Mesodermal cell (in vitro differentiated cells): ENCODE measurements around the gene NADK2.

ENCODE experiments used
- H3K27ac ChIP-seq: 2 replicates; pipeline ENCODE4 v1.7.0; 2013; ENCODE audit warnings: mild to moderate bottlenecking, low read depth, low read length, moderate library complexity; ENCODE audit not compliant: severe bottlenecking
- H3K36me3 ChIP-seq: 2 replicates; pipeline ENCODE4 v1.7.1; 2013; ENCODE audit warnings: mild to moderate bottlenecking, low read length, moderate library complexity; ENCODE audit not compliant: control insufficient read depth, insufficient read depth
- H3K4me1 ChIP-seq: one replicate; pipeline ENCODE4 v1.7.1; 2013; ENCODE audit warnings: mild to moderate bottlenecking, low read length; ENCODE audit not compliant: insufficient read depth, control insufficient read depth, poor library complexity, severe bottlenecking
- H3K4me3 ChIP-seq: 2 replicates; pipeline ENCODE4 v1.7.0; 2013; ENCODE audit warnings: low read length, control low read depth, mild to moderate bottlenecking; ENCODE audit not compliant: insufficient read depth, poor library complexity, severe bottlenecking; ENCODE audit errors: extremely low read depth
- H3K9me3 ChIP-seq: 2 replicates; pipeline ENCODE4 v1.7.1; 2013; ENCODE audit warnings: mild to moderate bottlenecking, low read length, moderate library complexity; ENCODE audit not compliant: control insufficient read depth
- WGBS, 2 experiments: methylation state at CpG; one replicate each; pipeline ENCODE4 v1.1.5; 2013; ENCODE audit warnings: missing lambda C conversion rate in 2 of 2; ENCODE audit not compliant: insufficient coverage in 2 of 2; 5-methylcytosine and 5-hydroxymethylcytosine counted together

The NADK2 gene

GRCh38 chr5:36179950-36180349 is 61.8 kb downstream of the NADK2 start:
- Histone ChIP-seq H3K4me3 (no peak overlapping the region), H3K9me3 (no peaks in the 10 kb centered on the region), H3K4me1 (no peaks in the 10 kb centered on the region), H3K36me3 (peaks cover 62% of the 10 kb centered on the region), H3K27ac (no peak overlapping the region)
- WGBS, 2 experiments = 88 to 93% methylated on average over 1 of the region's 4 CpGs

GRCh38 chr5:36178524-36178890 is 63.2 kb downstream of the NADK2 start:
- peaks cover 68% of the 10 kb centered on the region for H3K36me3 ChIP-seq
- no peak overlapping the region for H3K27ac ChIP-seq
- no peaks in the 10 kb centered on the region for H3K4me1 ChIP-seq
- H3K4me3 ChIP-seq = no peak overlapping the region
- 86 to 100% methylated on average over 1 to 2 of the region's 3 CpGs for WGBS, 2 experiments
- no peaks in the 10 kb centered on the region for H3K9me3 ChIP-seq

DNA sequence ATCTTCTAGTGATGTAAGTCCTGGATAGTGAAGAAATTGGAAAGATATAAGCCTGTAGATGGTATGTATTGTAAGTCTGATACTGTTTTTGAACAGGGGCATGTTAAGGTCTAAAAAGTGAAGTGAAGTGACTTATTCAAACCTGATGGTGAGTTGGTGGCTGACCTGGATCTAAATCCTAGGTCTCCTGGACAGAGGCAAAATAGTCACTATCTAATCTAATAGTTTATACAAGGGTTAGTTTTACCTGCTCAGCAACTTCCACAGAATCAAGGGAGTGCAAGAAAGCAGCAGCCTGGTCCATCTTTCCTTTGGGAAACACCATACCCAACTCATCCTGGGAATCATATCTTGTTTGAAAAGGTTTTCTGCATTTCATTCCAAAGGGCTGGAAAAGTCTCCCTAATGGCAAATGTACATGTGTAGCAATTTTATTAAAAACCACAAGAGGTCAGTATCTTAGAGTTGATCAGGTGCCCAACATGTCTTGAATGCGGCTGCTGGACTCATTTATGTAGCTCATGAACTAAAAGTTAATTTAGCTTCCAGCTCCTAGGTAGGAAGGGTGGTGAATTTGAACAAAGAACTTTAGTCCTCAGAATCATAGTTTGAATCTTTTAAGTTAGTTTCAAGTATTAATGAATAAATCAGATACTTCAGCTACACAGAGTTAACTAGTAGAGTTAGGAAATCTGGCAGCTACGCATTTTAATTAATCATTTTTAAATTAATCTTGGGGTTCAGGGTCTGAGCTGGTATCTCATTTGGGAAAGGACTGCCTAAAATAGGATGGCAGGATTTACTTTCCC is 63.8 kb downstream of the NADK2 start:
- H3K27ac ChIP-seq = no peak overlapping the region
- no peaks in the 10 kb centered on the region for H3K9me3 ChIP-seq
- WGBS, 2 experiments = 100% methylated on average over 1 of the region's 2 CpGs; no CpG with 5 or more reads in 1 of the 2 experiments
- H3K36me3 ChIP-seq = peaks cover 70% of the 10 kb centered on the region
- H3K4me3 ChIP-seq = no peak overlapping the region
- no peaks in the 10 kb centered on the region for H3K4me1 ChIP-seq

- H3K9me3 ChIP-seq = no peaks in the 10 kb centered on the region
- peaks cover 74% of the 10 kb centered on the region for H3K36me3 ChIP-seq
- no peak overlapping the region for H3K27ac ChIP-seq
- no peaks in the 10 kb centered on the region for H3K4me1 ChIP-seq
- no CpG with 5 or more reads among the region's 2 CpGs for WGBS, 2 experiments
- H3K4me3 ChIP-seq = no peak overlapping the region
Observed at GRCh38 chr5:36177154-36177553, 64.6 kb downstream of the NADK2 start.

DNA sequence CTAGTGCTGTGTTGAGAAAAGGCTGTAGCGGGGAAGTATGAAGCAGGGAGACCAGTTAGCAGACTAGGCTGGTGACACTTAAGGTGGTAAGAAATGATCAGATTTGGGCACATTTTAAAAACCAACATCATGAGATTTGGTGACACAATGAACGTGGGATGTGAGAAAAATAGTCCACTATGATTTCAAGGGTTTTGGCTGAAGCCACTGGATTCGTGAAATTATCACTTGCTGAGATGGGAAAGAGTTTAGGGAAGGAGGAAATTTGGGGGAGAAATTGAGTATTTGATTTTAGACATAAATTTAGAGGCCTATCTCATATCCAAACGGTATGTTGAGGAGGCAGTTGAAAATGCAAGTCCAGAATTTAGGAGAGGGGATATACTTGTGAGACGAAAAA is 66.7 kb downstream of the NADK2 start:
- peaks cover 74% of the 10 kb centered on the region for H3K36me3 ChIP-seq
- H3K9me3 ChIP-seq = no peaks in the 10 kb centered on the region
- no peak overlapping the region for H3K4me3 ChIP-seq
- 95 to 100% methylated on average over 2 to 3 of the region's 5 CpGs for WGBS, 2 experiments
- H3K4me1 ChIP-seq = no peaks in the 10 kb centered on the region
- no peak overlapping the region for H3K27ac ChIP-seq

GRCh38 chr5:36174119-36174518 is 67.6 kb downstream of the NADK2 start:
- no peaks in the 10 kb centered on the region for H3K9me3 ChIP-seq
- H3K4me3 ChIP-seq = no peak overlapping the region
- no peaks in the 10 kb centered on the region for H3K4me1 ChIP-seq
- peaks cover 71% of the 10 kb centered on the region for H3K36me3 ChIP-seq
- no peak overlapping the region for H3K27ac ChIP-seq
- 80% methylated on average over 1 of the region's 3 CpGs; no CpG with 5 or more reads in 1 of the 2 experiments for WGBS, 2 experiments

DNA sequence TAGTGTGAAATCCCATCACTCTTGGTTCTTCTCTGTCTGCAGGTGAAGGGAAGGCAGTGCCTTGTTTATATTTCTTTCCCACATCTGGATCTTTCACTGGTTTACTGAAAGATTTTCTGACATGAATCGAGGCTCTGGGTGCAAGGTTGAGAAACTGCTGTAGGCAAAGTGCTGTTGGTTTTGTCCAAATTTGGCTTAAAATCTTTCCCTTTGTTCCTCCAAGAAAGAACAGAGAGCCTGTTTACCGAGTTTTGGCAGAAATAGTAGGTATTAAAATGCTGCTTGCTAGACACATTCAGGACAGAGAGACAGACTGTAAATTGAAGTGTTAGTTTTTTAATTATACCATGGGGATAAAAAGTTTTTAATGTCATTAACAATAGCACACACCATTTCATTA is 68.3 kb downstream of the NADK2 start:
- peaks cover 73% of the 10 kb centered on the region for H3K36me3 ChIP-seq
- no peaks in the 10 kb centered on the region for H3K4me1 ChIP-seq
- H3K4me3 ChIP-seq = no peak overlapping the region
- WGBS, 2 experiments = no CpG with 5 or more reads among the region's 2 CpGs
- H3K27ac ChIP-seq = no peak overlapping the region
- no peaks in the 10 kb centered on the region for H3K9me3 ChIP-seq

DNA sequence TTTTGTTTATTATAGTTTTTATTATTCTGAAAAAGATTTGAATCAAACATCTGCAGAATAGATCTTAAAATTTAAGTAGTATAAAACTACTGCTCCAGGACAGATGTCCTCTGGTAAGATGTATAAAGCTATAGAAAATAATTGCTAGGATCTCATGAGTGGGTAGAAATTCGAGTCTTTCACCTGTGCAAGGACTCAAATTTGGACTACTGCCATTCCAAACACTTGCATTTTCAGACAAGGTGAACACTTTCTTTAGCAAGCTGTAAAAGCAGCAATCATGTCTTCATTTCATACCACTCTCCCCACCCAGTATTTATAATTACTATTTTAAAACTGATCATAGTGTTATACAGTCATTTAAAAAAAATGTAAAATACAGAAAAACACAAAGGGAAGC is 69.1 kb downstream of the NADK2 start:
- Histone ChIP-seq H3K4me1 (no peaks in the 10 kb centered on the region), H3K4me3 (no peak overlapping the region), H3K36me3 (peaks cover 73% of the 10 kb centered on the region), H3K9me3 (no peaks in the 10 kb centered on the region), H3K27ac (no peak overlapping the region)
- WGBS, 2 experiments = 83 to 100% methylated on average over 1 of the region's 1 CpG

DNA sequence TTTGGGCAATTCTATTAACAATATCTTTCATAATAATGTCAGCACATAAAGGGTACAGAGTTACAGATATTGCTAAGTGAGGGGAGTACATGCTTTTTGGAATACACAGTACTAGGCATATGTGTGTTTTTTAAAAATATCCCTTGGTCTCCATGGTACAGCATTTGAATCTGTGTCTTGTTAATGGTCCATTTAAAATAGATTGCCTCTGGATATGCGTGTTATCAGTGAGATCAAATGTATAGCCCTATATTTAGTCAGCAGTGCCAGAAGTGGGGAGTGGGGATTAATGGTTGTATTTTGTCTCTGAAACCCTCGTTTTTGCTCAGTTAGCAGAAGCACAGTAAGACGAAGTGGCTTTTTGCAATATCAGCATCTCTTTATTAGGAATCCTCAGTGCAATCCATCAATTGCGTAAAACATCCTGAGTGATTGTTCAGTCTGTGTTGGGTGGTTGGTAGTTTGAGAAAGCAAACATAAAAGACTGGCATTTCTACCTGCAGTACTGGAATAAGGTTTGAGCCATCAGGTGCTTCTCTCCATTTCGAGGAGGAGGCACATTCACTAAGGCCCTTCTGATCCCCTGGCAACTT is 70.8 kb downstream of the NADK2 start:
- 87 to 88% methylated on average over 1 to 3 of the region's 5 CpGs for WGBS, 2 experiments
- no peaks in the 10 kb centered on the region for H3K4me1 ChIP-seq
- H3K27ac ChIP-seq = no peak overlapping the region
- peaks cover 82% of the 10 kb centered on the region for H3K36me3 ChIP-seq
- H3K4me3 ChIP-seq = no peak overlapping the region
- H3K9me3 ChIP-seq = no peaks in the 10 kb centered on the region

DNA sequence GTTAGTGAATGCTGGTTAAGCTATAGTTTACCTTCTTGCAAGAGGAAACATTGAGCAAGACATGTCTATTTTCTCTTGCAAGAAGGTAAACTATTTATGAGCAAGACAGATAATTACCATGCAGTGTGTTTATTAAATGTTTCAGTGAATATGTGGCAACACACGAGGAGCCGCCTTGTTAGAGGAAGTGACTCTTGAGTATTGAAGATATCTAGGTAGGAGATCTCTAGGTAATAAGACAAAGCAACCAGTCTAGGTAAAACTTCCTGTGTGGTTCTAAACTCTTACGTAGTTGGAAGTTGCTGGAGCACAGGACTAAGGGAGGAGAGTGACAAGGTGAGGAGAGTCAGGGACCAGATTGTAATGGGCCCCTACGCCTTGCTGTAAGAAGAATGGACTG is 73.0 kb downstream of the NADK2 start:
- H3K9me3 ChIP-seq = no peaks in the 10 kb centered on the region
- H3K4me1 ChIP-seq = no peaks in the 10 kb centered on the region
- H3K27ac ChIP-seq = no peak overlapping the region
- WGBS, 2 experiments = 87 to 98% methylated on average over 3 to 4 of the region's 4 CpGs
- H3K36me3 ChIP-seq = peaks cover 83% of the 10 kb centered on the region
- no peak overlapping the region for H3K4me3 ChIP-seq

GRCh38 chr5:36164461-36164860 is 77.3 kb downstream of the NADK2 start:
- H3K9me3 ChIP-seq = no peaks in the 10 kb centered on the region
- H3K4me1 ChIP-seq = no peaks in the 10 kb centered on the region
- peaks cover 89% of the 10 kb centered on the region for H3K36me3 ChIP-seq
- WGBS, 2 experiments = 80 to 100% methylated on average over 1 to 2 of the region's 4 CpGs
- H3K4me3 ChIP-seq = no peak overlapping the region
- H3K27ac ChIP-seq = no peak overlapping the region
